Measurements from ENCODE around the gene ERCC3.

DNA sequence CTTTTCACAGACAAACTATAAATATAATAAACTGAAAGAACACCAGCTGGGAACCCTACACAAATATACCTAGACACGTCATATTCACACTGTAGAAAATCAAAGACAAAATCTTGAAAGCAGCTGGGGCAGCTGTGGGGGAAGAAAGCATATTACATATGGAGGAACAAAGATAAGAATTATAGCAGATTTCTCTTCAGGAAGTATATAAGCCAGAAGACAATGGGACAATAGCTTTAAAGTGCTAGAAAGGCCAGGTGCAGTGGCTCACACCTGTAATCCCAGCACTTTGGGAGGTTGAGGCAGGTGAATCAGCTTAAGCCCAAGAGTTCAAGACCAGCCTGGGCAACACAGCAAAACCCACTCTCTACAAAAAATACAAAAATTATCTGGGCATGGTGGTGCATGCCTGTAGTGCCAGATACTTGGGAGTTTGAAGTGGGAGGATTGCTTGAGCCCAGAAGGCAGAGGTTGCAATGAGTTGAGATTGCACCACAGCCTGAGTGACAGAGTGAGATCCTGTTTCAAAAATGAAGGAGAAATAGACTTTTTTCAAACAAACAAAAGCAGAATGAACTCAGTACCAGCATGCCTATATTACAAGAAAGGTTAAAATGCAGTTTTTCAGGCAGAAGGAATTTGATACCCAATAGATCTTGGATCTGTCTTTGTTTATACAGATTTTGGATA, 26.8 kb upstream of the ERCC3 start:
- no peak for TF ChIP-seq MXD1 (CRISPR knock-in tag; IDR thresholded peaks at IDR 0.05)
- no peak for TF ChIP-seq ZBTB20 (CRISPR knock-in tag; IDR thresholded peaks at IDR 0.05; ENCODE audit: borderline replicate concordance, low read depth)
- TF ChIP-seq, protein P1, sequence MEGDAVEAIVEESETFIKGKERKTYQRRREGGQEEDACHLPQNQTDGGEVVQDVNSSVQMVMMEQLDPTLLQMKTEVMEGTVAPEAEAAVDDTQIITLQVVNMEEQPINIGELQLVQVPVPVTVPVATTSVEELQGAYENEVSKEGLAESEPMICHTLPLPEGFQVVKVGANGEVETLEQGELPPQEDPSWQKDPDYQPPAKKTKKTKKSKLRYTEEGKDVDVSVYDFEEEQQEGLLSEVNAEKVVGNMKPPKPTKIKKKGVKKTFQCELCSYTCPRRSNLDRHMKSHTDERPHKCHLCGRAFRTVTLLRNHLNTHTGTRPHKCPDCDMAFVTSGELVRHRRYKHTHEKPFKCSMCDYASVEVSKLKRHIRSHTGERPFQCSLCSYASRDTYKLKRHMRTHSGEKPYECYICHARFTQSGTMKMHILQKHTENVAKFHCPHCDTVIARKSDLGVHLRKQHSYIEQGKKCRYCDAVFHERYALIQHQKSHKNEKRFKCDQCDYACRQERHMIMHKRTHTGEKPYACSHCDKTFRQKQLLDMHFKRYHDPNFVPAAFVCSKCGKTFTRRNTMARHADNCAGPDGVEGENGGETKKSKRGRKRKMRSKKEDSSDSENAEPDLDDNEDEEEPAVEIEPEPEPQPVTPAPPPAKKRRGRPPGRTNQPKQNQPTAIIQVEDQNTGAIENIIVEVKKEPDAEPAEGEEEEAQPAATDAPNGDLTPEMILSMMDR (CRISPR knock-in tag; IDR thresholded peaks at IDR 0.05): no peak
- TF ChIP-seq EZH2 (conservative IDR thresholded peaks at IDR 0.05; ENCODE audit: low read depth, low read length): no peak
- no peak for TF ChIP-seq E2F5 (CRISPR knock-in tag; conservative IDR thresholded peaks at IDR 0.05)
- TF ChIP-seq KAT2B (IDR thresholded peaks at IDR 0.05; ENCODE audit: borderline replicate concordance, low read depth, low read length): no peak
- no peak for TF ChIP-seq FOXA1 (IDR thresholded peaks at IDR 0.05)
- no peak for TF ChIP-seq FOXA1 (CRISPR knock-in tag; IDR thresholded peaks at IDR 0.05)
- no peak for TF ChIP-seq FOSL2 (CRISPR knock-in tag; IDR thresholded peaks at IDR 0.05)
- no peak for TF ChIP-seq ZBTB39 (CRISPR knock-in tag; IDR thresholded peaks at IDR 0.05)
- no peak for TF ChIP-seq NKX3-1 (CRISPR knock-in tag; IDR thresholded peaks at IDR 0.05)
- TF ChIP-seq JUNB (CRISPR knock-in tag; IDR thresholded peaks at IDR 0.05; ENCODE audit: borderline replicate concordance): no peak
- TF ChIP-seq JUND (CRISPR knock-in tag; IDR thresholded peaks at IDR 0.05): no peak
- TF ChIP-seq TEAD3 (CRISPR knock-in tag; optimal IDR thresholded peaks at IDR 0.05; ENCODE audit: borderline replicate concordance): no peak
- TF ChIP-seq PRDM15 (CRISPR knock-in tag; IDR thresholded peaks at IDR 0.05): no peak
